Immature natural killer cell (primary cell): ENCODE results near the gene TBC1D10B. TPM values are rescaled to one million over a fixed set of nuclear protein-coding genes. Genes with fewer than 3 reads are reported as not detected.

Experiments used
- DNase-seq, 3 donors: peaks; one replicate each; pipeline ENCODE4 v3.0.0; 2022; ENCODE audit warnings: mixed read lengths in 1 of 3
- H3K27ac Mint-ChIP-seq, 6 donors: one replicate each; pipeline ENCODE4 v1.8.0; 2020; ENCODE audit warnings: mixed read lengths in 6 of 6, mild to moderate bottlenecking in 5 of 6, inconsistent platforms in 4 of 6, moderate library complexity in 3 of 6
- H3K27me3 Mint-ChIP-seq, 3 donors: one replicate each; pipeline ENCODE4 v1.8.0; 2020 to 2021; ENCODE audit warnings: low read depth in 3 of 3, mild to moderate bottlenecking in 3 of 3, mixed read lengths in 3 of 3, moderate library complexity in 3 of 3, inconsistent platforms in 1 of 3
- H3K36me3 Mint-ChIP-seq, 3 donors: one replicate each; pipeline ENCODE4 v1.8.0; 2020; ENCODE audit warnings: mixed read lengths in 3 of 3, inconsistent platforms in 2 of 3, mild to moderate bottlenecking in 2 of 3
- H3K4me1 Mint-ChIP-seq, 2 donors: one replicate each; pipeline ENCODE4 v1.8.0; 2020; ENCODE audit warnings: inconsistent platforms in 2 of 2, mild to moderate bottlenecking in 2 of 2, mixed read lengths in 2 of 2, moderate library complexity in 1 of 2
- H3K4me3 Mint-ChIP-seq, 5 donors: one replicate each; pipeline ENCODE4 v1.8.0; 2020; ENCODE audit warnings: mild to moderate bottlenecking in 5 of 5, mixed read lengths in 5 of 5, inconsistent platforms in 3 of 5, moderate library complexity in 3 of 5
- H3K9me3 Mint-ChIP-seq, 6 donors: one replicate each; pipeline ENCODE4 v1.8.0; 2020; ENCODE audit warnings: mild to moderate bottlenecking in 6 of 6, mixed read lengths in 6 of 6, inconsistent platforms in 4 of 6, moderate library complexity in 3 of 6
- polyA plus RNA-seq, 3 donors: library from polyadenylated mRNA; unstranded; fragments of 300-500 nt; fragmentation: Illumina TruSeq; gene quantifications; one replicate each; pipeline ENCODE4 v1.2.3, GENCODE V29; 2021

The TBC1D10B gene
- polyA plus RNA-seq, 3 donors from 2014 or later: 9.5 to 18.5 (median 10.1) TPM

- no peak for DNase-seq
- peak overlapping the region in 3 of 6 donors; percentile 7 to 33 (median 28) for H3K27ac Mint-ChIP-seq
- no peak overlapping the region for H3K4me3 Mint-ChIP-seq
These were observed 10.5 kb downstream of the TBC1D10B start for GRCh38 chr16:30359871-30360170.

GRCh38 chr16:30358990-30359870 is 11.1 kb downstream of the TBC1D10B start:
- H3K27ac Mint-ChIP-seq: no peak overlapping the region
- no peak overlapping the region for H3K4me3 Mint-ChIP-seq
- H3K9me3 Mint-ChIP-seq: no peaks in the 10 kb centered on the region

More at GRCh38 chr16:30359871-30360170, 10.5 kb downstream of the TBC1D10B start:
- peaks cover 4 to 8% (median 7%) of the 10 kb centered on the region in 3 donors for H3K27me3 Mint-ChIP-seq
- peaks cover 16 to 24% of the 10 kb centered on the region in 2 donors for H3K4me1 Mint-ChIP-seq
- no peaks in the 10 kb centered on the region for H3K9me3 Mint-ChIP-seq
- peaks cover 10 to 21% (median 21%) of the 10 kb centered on the region in 3 donors for H3K36me3 Mint-ChIP-seq

GRCh38 chr16:30358577-30358936 is 11.7 kb downstream of the TBC1D10B start:
- H3K36me3 Mint-ChIP-seq: peaks cover 10 to 26% (median 21%) of the 10 kb centered on the region in 3 donors
- H3K4me3 Mint-ChIP-seq: no peak overlapping the region
- peaks cover 26 to 35% of the 10 kb centered on the region in 2 donors for H3K4me1 Mint-ChIP-seq
- no peaks in the 10 kb centered on the region for H3K9me3 Mint-ChIP-seq
- DNase-seq: no peak
- H3K27ac Mint-ChIP-seq: no peak overlapping the region
- H3K27me3 Mint-ChIP-seq: peaks cover 4 to 14% (median 10%) of the 10 kb centered on the region in 3 donors

More at GRCh38 chr16:30358990-30359870, 11.1 kb downstream of the TBC1D10B start:
- peaks cover 4 to 12% (median 10%) of the 10 kb centered on the region in 3 donors for H3K27me3 Mint-ChIP-seq
- H3K4me1 Mint-ChIP-seq: peaks cover 19 to 29% of the 10 kb centered on the region in 2 donors
- H3K36me3 Mint-ChIP-seq: peaks cover 10 to 21% (median 21%) of the 10 kb centered on the region in 3 donors
- DNase-seq: no peak

GRCh38 chr16:30357715-30358576 is 12.3 kb downstream of the TBC1D10B start:
- H3K4me3 Mint-ChIP-seq: peak overlapping the region in 1 of 5 donors; percentile 43
- peaks cover 4 to 14% (median 10%) of the 10 kb centered on the region in 3 donors for H3K27me3 Mint-ChIP-seq
- H3K27ac Mint-ChIP-seq: peak overlapping the region in 1 of 6 donors; percentile 71
- DNase-seq: no peak
- peaks cover 31 to 38% of the 10 kb centered on the region in 2 donors for H3K4me1 Mint-ChIP-seq
- H3K9me3 Mint-ChIP-seq: no peaks in the 10 kb centered on the region
- peaks cover 10 to 25% (median 14%) of the 10 kb centered on the region in 3 donors for H3K36me3 Mint-ChIP-seq

- DNase-seq: no peak
- Mint-ChIP-seq H3K4me1 (peaks cover 38 to 45% of the 10 kb centered on the region in 2 donors), H3K27ac (peak overlapping the region; percentile 49 to 99 (median 84)), H3K4me3 (peak overlapping the region in 1 of 5 donors; percentile 30), H3K27me3 (peaks cover 4 to 14% (median 10%) of the 10 kb centered on the region in 3 donors), H3K9me3 (no peaks in the 10 kb centered on the region), H3K36me3 (peaks cover 6 to 26% (median 9%) of the 10 kb centered on the region in 3 donors)
These were observed 13.1 kb downstream of the TBC1D10B start for GRCh38 chr16:30357085-30357714.

GRCh38 chr16:30356401-30357084 is 13.8 kb downstream of the TBC1D10B start:
- no peaks in the 10 kb centered on the region for H3K9me3 Mint-ChIP-seq
- peaks cover 4 to 14% (median 11%) of the 10 kb centered on the region in 3 donors for H3K27me3 Mint-ChIP-seq
- H3K4me1 Mint-ChIP-seq: peaks cover 43 to 51% of the 10 kb centered on the region in 2 donors
- peak overlapping the region; percentile 96 to 99 (median 99) for H3K27ac Mint-ChIP-seq
- no peak for DNase-seq
- peak overlapping the region; percentile 95 to 99 (median 97) for H3K4me3 Mint-ChIP-seq
- peaks cover 6 to 29% (median 8%) of the 10 kb centered on the region in 3 donors for H3K36me3 Mint-ChIP-seq

GRCh38 chr16:30355954-30356308 is 14.4 kb downstream of the TBC1D10B start:
- Mint-ChIP-seq H3K9me3 (no peaks in the 10 kb centered on the region), H3K27ac (peak overlapping the region; percentile 96 to 99 (median 99)), H3K27me3 (peaks cover 4 to 18% (median 11%) of the 10 kb centered on the region in 3 donors), H3K4me1 (peaks cover 49 to 57% of the 10 kb centered on the region in 2 donors), H3K4me3 (peak overlapping the region; percentile 95 to 99 (median 97)), H3K36me3 (peaks cover 6 to 34% (median 8%) of the 10 kb centered on the region in 3 donors)
- no peak for DNase-seq

GRCh38 chr16:30355144-30355953 is 14.9 kb downstream of the TBC1D10B start, which contains the start of gene CD2BP2:
CD2BP2 (minus strand) TSS chr16:30355308; CDS start chr16:30354681, 627 bp downstream.
- H3K27me3 Mint-ChIP-seq: peaks cover 8 to 23% (median 17%) of the 10 kb centered on the region in 3 donors
- peaks cover 55 to 60% of the 10 kb centered on the region in 2 donors for H3K4me1 Mint-ChIP-seq
- DNase-seq: peak; percentile 84 to 88 (median 87)
- H3K36me3 Mint-ChIP-seq: peaks cover 3 to 30% (median 7%) of the 10 kb centered on the region in 3 donors
- H3K4me3 Mint-ChIP-seq: peak within 1 kb of the TSS; percentile 95 to 99 (median 97)
- H3K27ac Mint-ChIP-seq: peak within 1 kb of the TSS; percentile 96 to 99 (median 99)
- H3K9me3 Mint-ChIP-seq: no peaks in the 10 kb centered on the region

- H3K4me3 Mint-ChIP-seq: peak overlapping the region; percentile 95 to 99 (median 97)
- peaks cover 62 to 63% of the 10 kb centered on the region in 2 donors for H3K4me1 Mint-ChIP-seq
- H3K9me3 Mint-ChIP-seq: no peaks in the 10 kb centered on the region
- DNase-seq: no peak
- peaks cover 0 to 27% (median 4%) of the 10 kb centered on the region in 3 donors for H3K36me3 Mint-ChIP-seq
- H3K27me3 Mint-ChIP-seq: peaks cover 8 to 26% (median 22%) of the 10 kb centered on the region in 3 donors
- H3K27ac Mint-ChIP-seq: peak overlapping the region; percentile 96 to 99 (median 99)
These were observed 15.7 kb downstream of the TBC1D10B start for GRCh38 chr16:30354423-30355143.

- peaks cover 8 to 29% (median 22%) of the 10 kb centered on the region in 3 donors for H3K27me3 Mint-ChIP-seq
- peak overlapping the region; percentile 95 to 99 (median 97) for H3K4me3 Mint-ChIP-seq
- no peaks in the 10 kb centered on the region for H3K9me3 Mint-ChIP-seq
- H3K27ac Mint-ChIP-seq: peak overlapping the region in 4 of 6 donors; percentile 89 to 99 (median 98)
- H3K4me1 Mint-ChIP-seq: peaks cover 72% of the 10 kb centered on the region in 2 donors
- peaks cover 0 to 27% (median 4%) of the 10 kb centered on the region in 3 donors for H3K36me3 Mint-ChIP-seq
- DNase-seq: no peak
These were observed 16.7 kb downstream of the TBC1D10B start for GRCh38 chr16:30353438-30354129.
